ENCODE measurements around the gene COL1A2.

COL1A2 gene

GRCh38 chr7:94444813-94445212 is 50.1 kb downstream of the COL1A2 start:
- H3K27me3 ChIP-seq (ENCODE audit: insufficient read depth, low read length, poor library complexity, severe bottlenecking) = no peaks in the 10 kb centered on the region
- H3K9me2 ChIP-seq (replicated peaks; ENCODE audit: low read depth, low read length) = no peaks in the 10 kb centered on the region
- H2AFZ ChIP-seq (ENCODE audit: low read length) = no peak overlapping the region
- no peaks in the 10 kb centered on the region for H3K36me3 ChIP-seq (ENCODE audit: insufficient read depth, low read length)
- H3K9me3 ChIP-seq (ENCODE audit: insufficient read depth, low read depth, low read length) = no peaks in the 10 kb centered on the region
- no peak overlapping the region for H3K4me3 ChIP-seq (ENCODE audit: low read length, poor library complexity, severe bottlenecking)
- H3K79me2 ChIP-seq (ENCODE audit: insufficient read depth, low read length) = no peaks in the 10 kb centered on the region
- H3K4me2 ChIP-seq (ENCODE audit: low read depth, low read length, poor library complexity, severe bottlenecking) = no peak overlapping the region
- H3K4me1 ChIP-seq (ENCODE audit: insufficient read depth, low read length, poor library complexity, severe bottlenecking) = no peaks in the 10 kb centered on the region
- no peaks in the 10 kb centered on the region for H4K20me1 ChIP-seq (ENCODE audit: insufficient read depth, low read length, poor library complexity, severe bottlenecking)
- H3K9ac ChIP-seq (ENCODE audit: low read depth, low read length, poor library complexity, severe bottlenecking) = no peak overlapping the region
- TF ChIP-seq CTCF (conservative IDR thresholded peaks at IDR 0.05; ENCODE audit: low read length) (no peak), EZH2phosphoT487 (IDR thresholded peaks at IDR 0.05; ENCODE audit: borderline replicate concordance) (no peak)
- no peaks in the 10 kb centered on the region for H3F3A ChIP-seq (ENCODE audit: low read depth)

- H3K4me3 ChIP-seq (ENCODE audit: low read length, poor library complexity, severe bottlenecking) = no peak overlapping the region
- no peaks in the 10 kb centered on the region for H3K36me3 ChIP-seq (ENCODE audit: insufficient read depth, low read length)
- H3K27me3 ChIP-seq (ENCODE audit: insufficient read depth, low read length, poor library complexity, severe bottlenecking) = no peaks in the 10 kb centered on the region
- no peaks in the 10 kb centered on the region for H3K79me2 ChIP-seq (ENCODE audit: insufficient read depth, low read length)
- no peaks in the 10 kb centered on the region for H3F3A ChIP-seq (ENCODE audit: low read depth)
- no peak overlapping the region for H2AFZ ChIP-seq (ENCODE audit: low read length)
- H3K9ac ChIP-seq (ENCODE audit: low read depth, low read length, poor library complexity, severe bottlenecking) = no peak overlapping the region
- H3K9me2 ChIP-seq (replicated peaks; ENCODE audit: low read depth, low read length) = no peaks in the 10 kb centered on the region
- H3K4me1 ChIP-seq (ENCODE audit: insufficient read depth, low read length, poor library complexity, severe bottlenecking) = no peaks in the 10 kb centered on the region
- H3K4me2 ChIP-seq (ENCODE audit: low read depth, low read length, poor library complexity, severe bottlenecking) = no peak overlapping the region
- H4K20me1 ChIP-seq (ENCODE audit: insufficient read depth, low read length, poor library complexity, severe bottlenecking) = no peaks in the 10 kb centered on the region
- no peaks in the 10 kb centered on the region for H3K9me3 ChIP-seq (ENCODE audit: insufficient read depth, low read depth, low read length)
- TF ChIP-seq CTCF (conservative IDR thresholded peaks at IDR 0.05; ENCODE audit: low read length) = no peak
- TF ChIP-seq EZH2phosphoT487 (IDR thresholded peaks at IDR 0.05; ENCODE audit: borderline replicate concordance) = no peak
Measured at GRCh38 chr7:94445696-94446194, 51.0 kb downstream of the COL1A2 start.

GRCh38 chr7:94446308-94446707 is 51.6 kb downstream of the COL1A2 start:
- H3K4me3 ChIP-seq (ENCODE audit: low read length, poor library complexity, severe bottlenecking) = no peak overlapping the region
- H3K9ac ChIP-seq (ENCODE audit: low read depth, low read length, poor library complexity, severe bottlenecking) = no peak overlapping the region
- H3K36me3 ChIP-seq (ENCODE audit: insufficient read depth, low read length) = no peaks in the 10 kb centered on the region
- H3K4me2 ChIP-seq (ENCODE audit: low read depth, low read length, poor library complexity, severe bottlenecking) = no peak overlapping the region
- no peaks in the 10 kb centered on the region for H4K20me1 ChIP-seq (ENCODE audit: insufficient read depth, low read length, poor library complexity, severe bottlenecking)
- no peaks in the 10 kb centered on the region for H3F3A ChIP-seq (ENCODE audit: low read depth)
- TF ChIP-seq CTCF (conservative IDR thresholded peaks at IDR 0.05; ENCODE audit: low read length) (no peak), EZH2phosphoT487 (IDR thresholded peaks at IDR 0.05; ENCODE audit: borderline replicate concordance) (no peak)
- no peaks in the 10 kb centered on the region for H3K9me2 ChIP-seq (replicated peaks; ENCODE audit: low read depth, low read length)
- H2AFZ ChIP-seq (ENCODE audit: low read length) = no peak overlapping the region
- H3K27me3 ChIP-seq (ENCODE audit: insufficient read depth, low read length, poor library complexity, severe bottlenecking) = no peaks in the 10 kb centered on the region
- H3K4me1 ChIP-seq (ENCODE audit: insufficient read depth, low read length, poor library complexity, severe bottlenecking) = no peaks in the 10 kb centered on the region
- no peaks in the 10 kb centered on the region for H3K9me3 ChIP-seq (ENCODE audit: insufficient read depth, low read depth, low read length)
- H3K79me2 ChIP-seq (ENCODE audit: insufficient read depth, low read length) = no peaks in the 10 kb centered on the region
